B cell (primary cell): Measurements from ENCODE around the gene TEF.

ENCODE experiments used
- EZH2 ChIP-seq: IDR thresholded peaks from 2 replicates; pipeline ENCODE4 v1.6.1; 2012; ENCODE audit warnings: borderline replicate concordance, low read depth, mild to moderate bottlenecking, moderate library complexity, low read length; ENCODE audit not compliant: insufficient read depth, poor library complexity, severe bottlenecking
- TF ChIP-seq, protein P1 (sequence below): fragments of 200-600 bp; IDR thresholded peaks from one replicate; pipeline ENCODE4 v1.8.0; 2022; ENCODE audit warnings: antibody characterized with exemption, mild to moderate bottlenecking

DNA sequence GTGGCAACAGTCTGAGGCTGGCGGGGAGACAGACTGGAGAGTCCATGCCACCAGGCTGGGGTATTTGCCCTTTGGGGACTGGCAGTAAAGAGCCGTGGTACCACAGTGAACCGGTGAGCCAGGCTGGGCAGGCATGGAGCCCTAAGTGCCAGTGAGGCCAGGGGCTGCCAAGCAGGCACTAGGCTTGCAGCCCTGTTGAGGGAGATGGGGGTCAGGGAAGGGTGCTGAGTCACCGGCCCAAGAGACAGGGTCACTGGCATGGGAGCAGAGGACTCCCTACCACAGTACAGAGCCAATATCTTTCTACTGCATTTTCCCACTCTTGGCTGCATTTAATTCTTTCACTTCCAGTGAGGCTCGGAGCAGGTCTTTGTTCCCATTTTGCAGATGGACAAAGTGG lies 30.7 kb upstream of the TEF start:
- TF ChIP-seq, protein P1, sequence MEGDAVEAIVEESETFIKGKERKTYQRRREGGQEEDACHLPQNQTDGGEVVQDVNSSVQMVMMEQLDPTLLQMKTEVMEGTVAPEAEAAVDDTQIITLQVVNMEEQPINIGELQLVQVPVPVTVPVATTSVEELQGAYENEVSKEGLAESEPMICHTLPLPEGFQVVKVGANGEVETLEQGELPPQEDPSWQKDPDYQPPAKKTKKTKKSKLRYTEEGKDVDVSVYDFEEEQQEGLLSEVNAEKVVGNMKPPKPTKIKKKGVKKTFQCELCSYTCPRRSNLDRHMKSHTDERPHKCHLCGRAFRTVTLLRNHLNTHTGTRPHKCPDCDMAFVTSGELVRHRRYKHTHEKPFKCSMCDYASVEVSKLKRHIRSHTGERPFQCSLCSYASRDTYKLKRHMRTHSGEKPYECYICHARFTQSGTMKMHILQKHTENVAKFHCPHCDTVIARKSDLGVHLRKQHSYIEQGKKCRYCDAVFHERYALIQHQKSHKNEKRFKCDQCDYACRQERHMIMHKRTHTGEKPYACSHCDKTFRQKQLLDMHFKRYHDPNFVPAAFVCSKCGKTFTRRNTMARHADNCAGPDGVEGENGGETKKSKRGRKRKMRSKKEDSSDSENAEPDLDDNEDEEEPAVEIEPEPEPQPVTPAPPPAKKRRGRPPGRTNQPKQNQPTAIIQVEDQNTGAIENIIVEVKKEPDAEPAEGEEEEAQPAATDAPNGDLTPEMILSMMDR = no peak
- TF ChIP-seq EZH2 = no peak
